Activated CD8-positive, alpha-beta memory T cell treated with anti-CD3 and anti-CD28 coated beads for 36 hours (primary cell): ENCODE data around the gene LRPAP1. TPM values are rescaled to one million over a fixed set of nuclear protein-coding genes. Genes with fewer than 3 reads are reported as not detected.

Source experiments
- CTCF ChIA-PET: fragments of 350-600 bp; sonication (Branson Sonifier 250); formaldehyde crosslinking; loops from one replicate; lab custom pipeline; 2021; ENCODE audit warnings: antibody characterized with exemption; lab: Charles Lee
- POLR2A ChIA-PET: fragments of 350-600 bp; sonication (Branson Sonifier 250); formaldehyde crosslinking; loops from one replicate; lab custom pipeline; 2021; ENCODE audit warnings: antibody characterized with exemption; lab: Charles Lee
- total RNA-seq, 2 experiments: library from RNA; stranded (reverse); gene quantifications; one replicate each; pipeline ENCODE4 v1.2.3, GENCODE V29; 2021

The LRPAP1 gene
- total RNA-seq, 2 experiments from 2014 or later = 87.5 to 90.1 TPM

DNA sequence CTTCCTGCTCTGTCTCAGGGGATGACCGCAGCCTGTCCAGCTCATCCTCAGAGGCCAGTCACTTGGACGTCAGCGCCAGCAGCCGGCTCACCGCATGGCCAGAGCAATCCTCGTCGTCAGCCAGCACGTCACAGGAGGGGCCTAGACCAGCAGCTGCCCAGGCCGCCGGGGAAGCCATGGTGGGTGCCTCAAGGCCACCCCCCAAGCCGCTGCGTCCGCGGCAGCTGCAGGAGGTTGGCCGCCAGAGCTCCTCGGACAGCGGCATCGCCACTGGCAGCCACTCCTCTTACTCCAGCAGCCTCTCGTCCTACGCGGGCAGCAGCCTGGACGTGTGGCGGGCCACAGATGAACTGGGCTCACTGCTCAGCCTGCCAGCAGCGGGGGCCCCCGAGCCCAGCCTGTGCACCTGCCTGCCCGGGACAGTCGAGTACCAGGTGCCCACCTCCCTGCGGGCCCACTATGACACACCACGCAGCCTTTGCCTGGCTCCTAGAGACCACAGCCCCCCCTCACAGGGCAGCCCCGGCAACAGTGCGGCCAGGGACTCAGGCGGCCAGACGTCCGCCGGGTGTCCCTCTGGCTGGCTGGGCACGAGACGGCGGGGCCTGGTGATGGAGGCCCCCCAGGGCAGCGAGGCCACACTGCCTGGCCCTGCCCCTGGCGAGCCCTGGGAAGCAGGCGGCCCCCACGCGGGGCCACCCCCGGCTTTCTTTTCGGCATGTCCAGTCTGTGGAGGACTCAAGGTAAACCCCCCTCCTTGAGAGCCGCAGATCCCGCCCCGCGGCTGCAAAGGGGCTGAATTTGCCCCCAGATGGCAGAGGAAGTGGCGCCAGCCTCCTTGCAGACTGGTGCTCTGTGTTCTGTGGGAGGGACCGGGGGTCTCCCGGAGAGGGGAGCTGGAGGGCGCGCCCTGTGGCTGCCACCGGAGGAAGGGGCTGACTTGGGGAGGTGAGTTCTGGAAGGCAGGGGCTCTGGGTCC is 39.2 kb downstream of the LRPAP1 start:
- CTCF ChIA-PET = interaction anchor here (1.0 kb wide), 1 partner anchor 12 kb away, joined by 5 read pairs; no protein-coding TSS in a partner anchor

DNA sequence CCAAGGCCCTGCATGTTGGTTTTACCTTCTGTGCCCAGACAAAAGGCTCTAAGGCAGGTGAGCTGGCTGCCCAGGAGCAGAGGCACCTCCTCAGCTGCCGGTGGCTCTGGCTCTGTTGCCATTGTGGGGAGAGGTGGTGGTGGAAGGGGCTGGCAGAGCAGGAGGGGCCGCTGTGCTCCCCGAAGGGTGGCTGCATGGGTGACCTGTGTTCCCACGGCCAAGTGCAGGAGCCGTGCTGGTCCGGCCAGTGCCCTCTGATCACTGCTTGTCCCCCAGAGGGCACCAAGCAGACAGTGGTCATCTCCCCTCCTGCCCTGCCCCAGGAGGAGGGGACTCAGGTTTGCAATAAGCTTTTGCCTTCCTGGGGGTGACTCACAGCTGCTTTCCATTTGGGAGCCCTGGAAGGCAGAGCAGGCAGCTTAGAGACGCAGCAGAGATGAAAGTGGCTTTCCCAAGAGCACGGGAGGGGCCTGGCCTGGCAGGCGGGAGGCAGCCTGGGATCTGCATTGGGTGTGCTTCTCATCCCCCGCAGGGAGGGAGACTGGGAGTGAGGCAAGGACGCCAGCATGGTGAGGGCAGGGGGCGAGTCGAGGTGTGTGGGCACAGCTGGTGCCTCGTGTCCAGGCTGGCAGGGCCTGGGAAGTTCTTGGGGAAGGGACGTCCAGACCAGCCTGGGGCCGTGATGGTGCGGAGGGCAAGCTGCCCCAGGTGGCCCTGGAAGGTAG is 40.4 kb downstream of the LRPAP1 start:
- CTCF ChIA-PET = interaction anchor here (0.6 kb wide), 1 partner anchor 14 kb away, joined by 3 read pairs; no protein-coding TSS in a partner anchor
- POLR2A ChIA-PET = no interaction called here

More for the DNA sequence above, 39.2 kb downstream of the LRPAP1 start:
- POLR2A ChIA-PET = no interaction called here

DNA sequence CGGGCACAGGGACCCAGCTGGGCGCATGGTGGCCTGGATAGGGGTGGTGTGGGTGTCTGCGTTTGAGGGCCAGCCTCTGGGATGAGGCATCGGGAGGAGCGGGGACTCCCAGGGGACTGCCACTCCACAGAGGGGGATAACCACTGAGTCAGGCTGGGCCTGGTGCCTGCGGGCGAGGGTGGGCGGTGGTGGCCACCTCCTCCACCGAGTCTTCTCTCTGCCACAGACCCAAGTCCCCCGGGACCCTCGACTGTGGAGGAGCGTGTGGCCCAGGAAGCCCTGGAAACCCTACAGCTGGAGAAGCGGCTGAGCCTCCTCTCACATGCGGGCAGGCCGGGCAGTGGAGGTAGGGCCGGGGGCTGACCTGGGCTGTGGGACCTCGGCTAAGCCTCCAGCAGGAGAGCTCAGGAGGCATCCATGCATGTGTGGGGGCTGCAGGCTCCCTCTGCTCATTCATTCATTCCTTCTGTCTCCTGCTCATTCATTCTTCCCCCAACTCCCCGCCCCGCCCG is 42.7 kb downstream of the LRPAP1 start:
- CTCF ChIA-PET = no interaction called here
- POLR2A ChIA-PET = no interaction called here

DNA sequence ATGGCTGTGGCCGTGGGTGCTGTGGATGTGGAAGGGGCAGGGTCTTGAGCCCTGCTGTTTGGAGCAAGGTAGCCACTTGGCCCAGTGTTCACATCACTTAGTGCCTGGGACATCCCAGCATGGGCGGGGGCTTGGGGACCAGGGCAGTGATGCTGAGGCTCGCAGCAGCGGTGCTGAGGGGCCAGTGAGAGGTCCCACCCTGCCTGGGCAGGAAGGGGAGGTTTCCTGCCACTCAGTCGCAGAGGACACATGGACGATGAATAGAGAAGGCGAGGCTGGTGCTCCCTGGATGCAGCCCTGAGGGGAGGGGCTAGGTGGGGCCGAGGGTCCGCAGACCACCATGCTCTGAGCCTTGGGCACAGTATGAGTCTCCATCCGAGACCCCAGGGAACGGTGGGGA is 43.4 kb downstream of the LRPAP1 start:
- ChIA-PET POLR2A (no interaction called here), CTCF (no interaction called here)

DNA sequence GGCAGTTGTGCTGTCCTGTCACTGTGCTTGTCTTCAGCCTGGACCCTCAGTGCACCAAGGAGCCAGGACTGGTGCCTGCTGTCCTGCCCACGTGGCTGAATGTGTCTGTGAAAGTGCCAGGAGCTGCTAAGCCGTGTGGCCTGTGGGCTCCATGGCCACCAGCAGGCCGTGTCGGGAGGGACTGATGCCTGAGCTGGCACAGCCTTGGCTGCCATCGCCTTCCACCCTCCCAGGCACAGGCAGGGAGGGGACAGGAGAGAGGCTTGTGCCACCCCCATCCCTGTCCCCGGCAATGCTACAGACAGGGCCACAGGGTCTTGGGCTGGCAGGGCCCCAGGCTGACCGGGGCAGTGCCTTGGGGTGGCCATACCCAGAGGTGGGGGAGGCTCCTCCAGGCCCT is 44.4 kb downstream of the LRPAP1 start:
- POLR2A ChIA-PET = no interaction called here
- CTCF ChIA-PET = no interaction called here

DNA sequence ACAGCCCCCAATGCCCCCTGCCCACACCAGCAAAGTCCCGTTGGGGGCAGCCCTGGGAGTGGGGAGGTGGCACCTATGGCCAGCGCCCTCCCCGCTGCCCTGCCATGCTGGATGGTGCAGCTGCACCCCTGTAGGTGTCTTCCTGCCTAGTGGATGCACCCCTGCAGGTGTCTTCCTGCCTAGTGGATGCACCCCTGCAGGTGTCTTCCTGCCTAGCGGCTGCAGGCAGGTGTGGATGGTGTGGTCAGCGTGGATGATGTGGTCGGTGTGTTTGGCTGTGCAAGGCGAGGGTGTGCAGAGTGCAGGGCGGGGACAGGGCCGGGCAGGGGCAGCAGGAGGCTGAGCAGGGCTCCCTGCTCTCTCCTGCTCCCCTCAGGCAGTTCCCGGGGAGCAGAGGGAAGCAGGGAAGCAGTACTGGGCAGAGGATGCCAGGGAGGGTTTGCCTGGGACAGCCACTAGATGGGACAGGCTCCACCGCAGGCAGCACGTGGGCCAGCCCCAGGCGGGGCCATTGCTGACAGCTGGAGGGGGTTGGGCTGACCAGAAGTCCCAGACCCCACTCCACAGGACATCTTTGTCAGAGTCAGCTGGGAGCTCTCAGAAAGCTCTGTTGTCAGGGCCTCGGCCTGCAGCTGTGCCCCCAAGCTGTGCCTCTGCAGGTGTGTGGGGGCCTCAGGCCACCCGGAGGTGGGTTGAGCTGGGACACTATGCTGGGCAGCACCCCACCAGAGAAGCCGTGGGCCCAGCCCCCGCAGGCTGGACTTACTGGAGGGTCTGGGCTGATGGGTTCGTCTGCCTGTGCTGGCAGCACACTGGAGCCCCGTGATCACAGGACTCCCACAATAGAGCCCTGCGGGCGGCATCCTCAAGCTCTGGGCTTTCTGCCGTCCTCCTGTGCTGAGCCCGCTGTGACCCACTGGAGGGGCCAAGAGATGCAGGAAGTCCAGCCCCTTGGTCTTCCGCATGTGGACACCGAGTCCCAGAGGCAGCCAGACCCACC is 45.4 kb downstream of the LRPAP1 start:
- CTCF ChIA-PET = no interaction called here
- POLR2A ChIA-PET = no interaction called here

DNA sequence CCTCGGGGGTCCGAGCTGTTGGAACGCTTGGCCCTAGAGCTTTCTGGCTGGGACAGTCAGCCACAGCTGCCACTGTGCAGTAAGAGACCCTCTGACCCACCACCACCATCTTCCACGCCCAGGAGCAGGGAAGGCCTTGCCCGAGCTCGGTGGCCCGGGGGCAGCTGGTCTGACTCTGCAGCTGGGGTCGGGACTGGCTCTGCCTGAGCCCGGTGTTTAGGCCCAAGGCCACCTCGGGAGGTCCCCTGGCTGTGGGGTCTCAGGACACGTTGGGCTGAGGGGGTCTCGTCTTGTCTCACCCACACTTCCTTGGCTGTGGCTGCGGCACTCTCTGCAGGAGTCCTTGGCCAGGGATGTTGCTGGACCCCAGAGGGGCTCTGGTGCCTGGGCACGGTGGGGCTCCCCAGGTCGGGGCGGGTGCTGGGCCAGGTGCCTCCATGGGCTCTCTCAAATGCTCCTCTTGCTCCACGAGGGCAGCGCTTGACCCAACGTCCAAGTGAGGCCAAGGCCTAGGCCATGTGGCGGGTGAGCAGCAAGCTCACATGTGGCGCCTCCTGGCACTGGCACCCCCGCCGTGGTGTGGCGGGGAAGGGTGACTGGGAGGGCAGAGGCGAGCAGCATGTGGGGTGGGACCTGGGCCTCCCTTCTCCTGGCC is 46.2 kb downstream of the LRPAP1 start:
- ChIA-PET POLR2A (no interaction called here), CTCF (interaction anchor here (0.6 kb wide), 1 partner anchor 12 kb away, joined by 3 read pairs; no protein-coding TSS in a partner anchor)

DNA sequence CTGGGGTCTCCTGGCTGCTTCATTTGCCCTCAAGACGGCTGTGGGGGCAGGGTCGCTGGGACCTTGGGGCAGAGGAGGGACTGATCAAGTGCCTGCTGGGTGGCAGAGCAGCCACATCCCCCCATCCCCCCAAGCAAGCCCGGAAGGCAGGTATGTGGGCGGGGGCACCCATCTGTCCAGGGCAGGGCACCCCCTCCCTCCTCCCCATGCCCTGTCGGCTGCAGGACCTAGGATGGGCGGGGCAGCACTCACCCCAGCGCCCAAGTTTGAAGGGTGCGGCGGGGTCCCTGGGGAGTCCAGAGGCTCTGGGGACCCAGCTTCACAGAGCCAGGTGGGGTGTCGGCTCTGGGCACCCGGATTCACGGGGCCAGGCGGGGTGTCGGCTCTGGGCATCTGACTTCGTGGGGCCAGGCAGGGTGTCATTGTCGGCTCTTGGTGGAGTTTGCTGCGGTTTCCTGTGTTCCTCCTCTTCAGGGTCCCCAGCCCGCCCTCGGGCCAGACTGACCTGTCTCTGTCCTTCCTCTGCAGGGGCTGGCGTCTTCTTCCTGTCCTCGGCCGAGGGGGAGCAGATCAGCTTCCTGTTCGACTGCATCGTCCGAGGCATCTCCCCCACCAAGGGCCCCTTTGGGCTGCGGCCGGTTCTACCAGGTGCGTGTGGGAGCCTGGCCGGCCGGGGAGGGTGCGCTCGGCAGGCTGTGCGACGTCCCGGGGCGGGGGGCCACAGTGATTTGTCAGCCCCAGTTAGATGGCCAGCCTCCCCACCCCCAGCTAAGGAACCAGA is 47.0 kb downstream of the LRPAP1 start:
- ChIA-PET POLR2A (no interaction called here), CTCF (no interaction called here)

DNA sequence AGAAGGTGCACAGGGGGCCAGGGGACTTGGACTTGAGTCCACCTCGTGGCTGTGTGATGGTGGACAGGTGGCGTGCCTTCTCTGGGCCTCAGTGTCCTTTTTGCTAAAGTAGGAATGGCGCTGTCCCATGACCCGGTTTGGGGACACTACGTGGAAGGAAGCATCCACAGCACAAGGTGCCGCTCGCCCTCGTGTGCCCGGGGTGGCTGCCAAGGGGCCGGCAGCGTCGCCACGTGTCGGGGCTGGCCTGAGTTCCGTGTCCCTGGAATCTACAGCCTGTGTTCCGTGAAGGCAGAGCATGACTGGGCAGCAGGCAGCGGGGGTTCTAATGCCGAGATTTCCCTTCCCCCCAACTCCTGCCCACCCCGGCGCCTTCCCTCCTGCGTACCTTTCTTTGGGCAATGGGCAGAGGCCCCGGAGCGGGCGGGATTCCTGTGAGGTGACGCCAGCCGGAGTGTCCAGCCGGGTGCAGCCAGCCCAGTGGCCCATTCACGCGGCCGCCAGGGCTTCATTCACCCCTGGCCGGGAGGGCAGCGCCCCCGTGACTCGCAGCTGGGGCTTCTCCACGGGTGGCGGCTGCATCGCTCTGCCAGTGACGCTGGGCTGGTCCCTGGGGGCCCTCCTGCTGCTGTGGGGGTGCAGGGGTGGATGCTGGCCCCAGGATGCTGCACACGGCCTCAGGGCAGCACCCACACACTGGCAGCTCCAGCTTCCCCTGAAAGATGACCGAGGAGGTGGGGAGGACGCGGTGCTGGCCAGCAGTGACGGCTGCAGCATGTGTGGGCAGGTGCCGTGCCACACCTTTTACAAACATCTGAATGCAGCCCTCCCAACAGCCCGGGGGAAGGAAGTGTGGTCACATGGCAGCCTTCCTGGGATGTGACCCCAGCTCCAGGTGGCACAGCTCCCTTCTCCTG is 47.9 kb downstream of the LRPAP1 start:
- ChIA-PET POLR2A (no interaction called here), CTCF (no interaction called here)

DNA sequence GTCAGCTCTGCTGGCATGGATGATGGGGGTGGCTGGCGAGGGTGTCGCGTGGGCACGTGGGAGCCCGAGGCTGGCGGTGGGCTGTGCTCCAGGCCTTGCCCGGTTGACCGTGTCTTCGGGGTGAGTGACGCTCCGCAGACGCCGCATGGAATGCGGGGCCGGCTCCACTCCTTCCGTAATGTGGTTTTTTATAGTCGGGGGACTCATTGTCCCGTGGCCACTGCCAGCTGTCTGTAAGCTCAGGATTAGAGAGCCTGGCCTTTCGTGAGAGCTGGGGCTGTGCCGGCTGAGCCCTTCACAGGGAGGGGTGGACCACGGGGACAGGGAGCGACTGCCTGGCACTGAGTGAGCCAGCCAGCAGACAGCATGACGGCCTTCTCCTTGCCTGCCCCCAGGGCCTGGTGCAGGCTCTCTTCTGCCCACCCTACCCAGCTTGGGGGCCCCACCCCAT is 48.7 kb downstream of the LRPAP1 start:
- ChIA-PET CTCF (no interaction called here), POLR2A (no interaction called here)

DNA sequence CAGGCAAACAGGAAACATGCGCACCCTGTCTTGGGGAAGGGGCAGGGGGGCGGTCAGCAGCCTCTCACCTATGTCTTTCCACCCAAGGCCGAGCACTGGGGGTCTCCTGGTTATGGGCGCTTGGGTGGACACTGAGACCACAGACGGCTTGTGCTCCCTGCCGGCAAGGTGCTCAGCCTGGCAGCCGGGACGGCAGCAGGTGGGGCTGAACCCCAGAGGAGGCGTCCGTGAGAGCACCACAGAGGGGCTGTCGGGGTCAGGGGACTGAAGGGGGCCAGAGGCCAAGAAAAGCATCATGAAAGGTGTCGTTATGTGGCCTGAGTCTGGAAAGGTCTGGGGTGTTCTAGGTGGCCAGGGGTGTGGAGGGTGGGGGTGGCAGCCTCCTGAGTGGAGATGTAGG is 49.5 kb downstream of the LRPAP1 start:
- POLR2A ChIA-PET = no interaction called here

DNA sequence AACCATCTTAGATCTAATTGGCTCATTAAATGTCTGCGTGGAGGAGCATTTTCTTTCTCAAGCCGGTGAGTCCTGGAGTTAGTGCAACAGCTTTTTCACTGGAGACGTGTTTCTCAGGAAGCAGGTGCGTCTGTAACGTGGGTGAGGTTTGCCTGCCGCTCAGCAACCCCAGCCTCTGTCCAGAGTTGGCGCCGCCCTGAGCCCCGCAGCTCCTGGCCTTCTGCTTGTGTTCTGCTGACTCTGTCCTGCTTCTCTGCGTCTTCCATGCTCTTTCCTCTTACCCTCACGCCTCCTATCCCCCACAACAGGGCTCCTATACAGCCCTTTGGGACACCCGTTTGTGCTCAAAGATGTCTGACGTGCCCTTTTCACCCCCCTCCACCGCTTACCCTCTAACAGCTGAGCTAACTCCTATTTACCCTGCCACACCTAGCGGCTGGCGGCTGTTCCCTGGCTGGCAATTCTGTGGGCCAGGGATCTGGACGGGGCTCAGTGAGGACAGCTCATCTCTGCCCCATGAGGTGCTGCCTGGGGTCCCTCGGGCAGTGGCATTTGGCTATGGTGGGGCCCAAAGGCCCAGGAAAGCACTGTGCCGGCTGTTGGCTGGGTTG is 50.3 kb downstream of the LRPAP1 start:
- ChIA-PET POLR2A (no interaction called here), CTCF (interaction anchor here (1.2 to 2.1 kb wide), 3 partner anchors 12 to 136 kb away, joined by 4 to 7 read pairs (median 5); no protein-coding TSS in a partner anchor)

More for the DNA sequence above, 49.5 kb downstream of the LRPAP1 start:
- CTCF ChIA-PET = no interaction called here

DNA sequence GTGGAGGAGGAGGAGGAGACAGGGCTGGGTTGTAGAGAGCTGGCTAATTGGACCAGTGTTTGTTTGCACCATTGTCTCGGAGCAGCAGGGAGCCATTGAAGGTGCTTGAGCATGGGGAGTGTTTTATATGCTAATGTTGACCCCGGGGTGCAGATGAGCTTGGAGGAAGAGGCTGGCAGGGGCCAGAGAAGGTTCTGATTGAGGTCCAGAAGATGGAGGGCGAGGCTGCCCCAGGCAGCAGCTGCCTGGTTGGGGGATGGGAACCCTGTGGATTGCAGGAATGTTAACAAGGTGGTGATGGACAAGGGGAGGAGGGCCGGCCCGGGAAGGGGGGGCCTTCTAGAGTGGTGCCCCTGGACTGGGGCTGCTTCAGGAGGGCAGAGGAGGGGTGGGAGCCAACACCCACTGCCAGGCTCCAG is 51.1 kb downstream of the LRPAP1 start:
- ChIA-PET CTCF (interaction anchor here (0.5 to 2.1 kb wide), 8 partner anchors 9 to 373 kb away, joined by 3 to 7 read pairs (median 4); no protein-coding TSS in a partner anchor), POLR2A (no interaction called here)

DNA sequence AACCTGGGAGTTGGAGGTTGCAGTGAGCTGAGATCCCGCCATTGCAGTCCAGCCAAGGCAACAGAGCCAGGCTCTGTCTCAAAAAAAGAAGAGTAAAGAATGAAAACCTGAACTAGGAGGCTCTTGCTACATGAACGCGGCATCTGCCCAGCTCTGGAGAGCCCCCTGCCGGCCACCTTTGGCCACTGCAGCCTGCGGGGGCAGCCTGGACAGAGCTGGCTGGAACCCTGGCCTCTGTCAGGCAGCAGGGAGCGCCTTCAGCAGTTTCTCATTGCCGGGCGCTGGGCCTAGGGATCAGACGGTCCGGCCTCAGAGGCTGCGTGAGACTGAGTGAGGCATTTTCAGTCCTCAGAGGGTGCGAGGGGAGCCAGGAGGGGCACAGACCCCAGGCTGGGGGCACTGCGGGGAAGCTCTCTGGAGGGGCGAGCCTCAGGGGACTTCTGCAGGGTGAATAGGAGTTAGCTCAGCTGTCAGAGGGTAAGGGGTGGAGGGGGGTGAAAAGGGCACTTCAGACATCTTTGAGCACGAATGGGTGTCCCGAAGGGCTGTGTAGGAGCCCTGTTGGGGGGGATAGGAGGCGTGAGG is 51.6 kb downstream of the LRPAP1 start:
- CTCF ChIA-PET = interaction anchor here (0.5 to 2.1 kb wide), 8 partner anchors 8 to 398 kb away, joined by 3 to 7 read pairs (median 4); no protein-coding TSS in a partner anchor
- POLR2A ChIA-PET = no interaction called here

DNA sequence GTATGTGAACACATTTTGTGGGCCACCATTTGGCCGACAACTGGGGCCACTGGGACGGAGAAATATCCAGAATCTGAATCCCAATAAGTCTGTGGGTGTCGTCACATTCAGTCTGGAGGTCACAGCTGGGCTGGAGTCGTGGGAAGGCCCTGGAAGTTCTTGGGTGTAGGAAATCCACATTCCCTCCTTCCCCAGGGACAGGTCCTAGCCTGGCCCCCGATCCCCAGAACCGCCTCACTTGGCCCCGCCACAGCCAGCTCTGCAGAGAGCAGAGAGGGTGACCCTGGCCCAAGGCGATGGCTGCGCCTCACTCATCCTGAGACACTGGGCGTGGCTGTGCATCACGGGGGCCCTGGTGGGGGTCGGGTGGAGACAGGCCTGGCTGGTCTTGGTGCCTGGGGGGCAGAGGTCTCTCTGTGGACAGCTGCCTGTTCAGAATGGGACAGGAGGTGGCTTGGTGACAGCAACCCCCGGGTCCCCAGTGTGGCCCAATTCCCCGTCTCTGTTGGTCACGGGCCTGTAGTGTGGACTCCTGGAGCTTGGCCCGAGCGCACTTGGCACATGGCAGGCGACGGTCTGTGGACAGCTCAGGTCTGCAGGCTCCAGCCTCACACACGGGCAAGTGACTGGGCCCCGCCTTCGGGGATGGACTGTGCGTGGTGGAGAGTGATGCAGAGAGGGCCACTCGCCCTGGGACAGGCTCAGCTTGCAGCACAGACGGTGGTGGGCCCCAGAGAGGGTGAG is 52.7 kb downstream of the LRPAP1 start:
- ChIA-PET POLR2A (no interaction called here), CTCF (interaction anchor here (1.3 to 2.1 kb wide), 3 partner anchors 7 to 399 kb away, joined by 3 to 5 read pairs (median 5); no protein-coding TSS in a partner anchor)
